Astrocyte (in vitro differentiated cells and primary cell): Measurements from ENCODE around the gene MRRF.

Experiments used
- CTCF ChIP-seq: IDR thresholded peaks from 2 replicates; pipeline ENCODE4 v1.5.1; 2011; ENCODE audit warnings: low read depth, mild to moderate bottlenecking, inconsistent platforms, low read length, moderate library complexity; ENCODE audit not compliant: insufficient read depth
- EZH2 ChIP-seq: IDR thresholded peaks from 2 replicates; pipeline ENCODE4 v1.6.1; 2012; ENCODE audit warnings: mild to moderate bottlenecking, low read length, inconsistent platforms; ENCODE audit not compliant: insufficient read depth

- TF ChIP-seq CTCF, result no peak
- TF ChIP-seq EZH2, result no peak
Observed at GRCh38 chr9:122227575-122227900, 37.1 kb upstream of the MRRF start.
